ENCODE results near the gene MACROD1. TPM values are rescaled to one million over a fixed set of nuclear protein-coding genes. Genes with fewer than 3 reads are reported as not detected.

Gene MACROD1
- total and polyA plus RNA-seq, 2 donors (not counting 3 experiments of a cell fraction or from before 2014, with no cell fraction given) = 11.0 to 16.2 TPM

GRCh38 chr11:64065141-64065465 lies 100.8 kb downstream of the MACROD1 start:
- BruUV-seq (replicated peaks) = no TSS peak
- DNase-seq (ENCODE audit: low read depth, low spot score) (no peak), FAIRE-seq (no peak)
- no peak overlapping the region for H3K4me3 ChIP-seq (replicated peaks in 1 of 3; ENCODE audit: insufficient read depth in 1 of 3, low read depth in 1 of 3, low read length in 3 of 3)
- no peaks in the 10 kb centered on the region for H3K36me3 ChIP-seq (ENCODE audit: control insufficient read depth in 2 of 2, extremely low read depth in 1 of 2, insufficient read depth in 2 of 2, low read length in 2 of 2)
- dilution Hi-C loops (cut with MboI; ENCODE audit: extremely low pct_ligation_motif_present, low sequenced_read_pairs) (no loop called here), intact Hi-C loops (cut with micrococcal nuclease) (no loop called here)
- H2AFZ ChIP-seq (ENCODE audit: low read depth, low read length) = no peak overlapping the region
- no peak overlapping the region for H3K27ac ChIP-seq (ENCODE audit: insufficient read depth, low read depth, low read length)
- TF ChIP-seq EZH2 (IDR thresholded peaks at IDR 0.05; ENCODE audit: borderline replicate concordance, low read depth, low read length, severe bottlenecking) (no peak), GATA2 (IDR thresholded peaks at IDR 0.05; ENCODE audit: insufficient read depth, insufficient read length, low read depth, low read length) (no peak), POLR2A (IDR thresholded peaks at IDR 0.05; ENCODE audit: low read depth, low read length) (no peak), CTCF (IDR thresholded peaks at IDR 0.05; ENCODE audit: extremely low read depth in 1 of 2, insufficient read depth in 1 of 2, low read depth in 1 of 2, low read length in 2 of 2) (no peak), JUN (IDR thresholded peaks at IDR 0.05; ENCODE audit: borderline replicate concordance, insufficient read depth, insufficient read length, low read depth) (no peak), POLR2AphosphoS5 (IDR thresholded peaks at IDR 0.05; ENCODE audit: insufficient read depth, low read depth, low read length) (no peak), FOS (IDR thresholded peaks at IDR 0.05; ENCODE audit: borderline replicate concordance, insufficient read depth, low read length) (no peak), MAX (IDR thresholded peaks at IDR 0.05; ENCODE audit: insufficient read depth, insufficient read length) (no peak), MYC (IDR thresholded peaks at IDR 0.05; ENCODE audit: low read depth, low read length) (no peak)
- ChIA-PET POLR2A (no interaction called here), CTCF (no interaction called here)
- no peak overlapping the region for H3K4me2 ChIP-seq (ENCODE audit: insufficient read depth, low read length)
- peaks cover 4% of the 10 kb centered on the region for H3K4me1 ChIP-seq (ENCODE audit: control insufficient read depth, extremely low read depth, insufficient read depth, low read length)
- H3K9me3 ChIP-seq (replicated peaks; ENCODE audit: control insufficient read depth, insufficient read depth, low read length) = no peaks in the 10 kb centered on the region
- no peaks in the 10 kb centered on the region for H4K20me1 ChIP-seq (replicated peaks; ENCODE audit: control insufficient read depth, extremely low read depth, insufficient read depth, low read length)
- H3K9ac ChIP-seq (replicated peaks; ENCODE audit: extremely low read depth, insufficient read depth, low read length) = no peak overlapping the region
- no peaks in the 10 kb centered on the region for H3K9me1 ChIP-seq (replicated peaks; ENCODE audit: control insufficient read depth, extremely low read depth, insufficient read depth, low read length)
- H3K27me3 ChIP-seq (ENCODE audit: control insufficient read depth in 2 of 2, insufficient read depth in 2 of 2, low read length in 2 of 2) = no peaks in the 10 kb centered on the region
- no peaks in the 10 kb centered on the region for H3K79me2 ChIP-seq (ENCODE audit: control insufficient read depth, insufficient read depth, low read length)

Measured in endothelial cell of umbilical vein (primary cell).